ENCODE results near the gene PLIN3. TPM values are rescaled to one million over a fixed set of nuclear protein-coding genes. Genes with fewer than 3 reads are reported as not detected.

PLIN3 gene
- total RNA-seq, 4 donors from 2014 or later, result 14.8 to 66.1 (median 30.8) TPM

- TF ChIP-seq CTCF (IDR thresholded peaks at IDR 0.05; ENCODE audit: low read depth), result no peak
Measured at GRCh38 chr19:4861147-4861546, 6.3 kb downstream of the PLIN3 start.

GRCh38 chr19:4859697-4860096, 7.8 kb downstream of the PLIN3 start:
- no peak for TF ChIP-seq CTCF (IDR thresholded peaks at IDR 0.05; ENCODE audit: low read depth)

- no peak for TF ChIP-seq CTCF (IDR thresholded peaks at IDR 0.05; ENCODE audit: low read depth)
Measured at GRCh38 chr19:4852484-4852883, 15.0 kb downstream of the PLIN3 start.

- TF ChIP-seq CTCF (IDR thresholded peaks at IDR 0.05; ENCODE audit: low read depth), result no peak
Measured at GRCh38 chr19:4851551-4852290, 15.7 kb downstream of the PLIN3 start.

- TF ChIP-seq CTCF (IDR thresholded peaks at IDR 0.05; ENCODE audit: low read depth), result no peak
Measured at GRCh38 chr19:4849019-4849418, 18.4 kb downstream of the PLIN3 start.

- TF ChIP-seq CTCF (IDR thresholded peaks at IDR 0.05; ENCODE audit: low read depth), result no peak
Measured at GRCh38 chr19:4847190-4847973, 20.1 kb downstream of the PLIN3 start.
